ENCODE measurements around the gene FNBP1. TPM values are rescaled to one million over a fixed set of nuclear protein-coding genes. Genes with fewer than 3 reads are reported as not detected.

The FNBP1 gene
- 10 to 100 TPM; 76.6 to 89.2 TPM for total RNA-seq
- 37.9 TPM for polyA plus RNA-seq (ENCODE audit: insufficient read depth, low read depth, low replicate concordance)
- long read RNA-seq, donor 1, full-length matches to known transcripts: 2 of 2 reads
- long read RNA-seq, donor 1, partial matches to known transcripts: 0 of 2 reads
- long read RNA-seq, donor 1, other reads (novel, unspliced or antisense): 0 of 2 reads
- long read RNA-seq, donor 2, full-length matches to known transcripts: 1 of 1 reads
- long read RNA-seq, donor 2, partial matches to known transcripts: 0 of 1 reads
- long read RNA-seq, donor 2, other reads (novel, unspliced or antisense): 0 of 1 reads

GRCh38 chr9:130042885-130043653 is at the start of gene FNBP1:
FNBP1 (minus strand) TSS chr9:130043189; CDS start chr9:130042975, 214 bp downstream.
- peaks cover 17% of the 10 kb centered on the region for H3K4me1 ChIP-seq
- peak; percentile 86 for DNase-seq
- TF ChIP-seq CTCF (IDR thresholded peaks at IDR 0.05) (no peak), POLR2A (IDR thresholded peaks at IDR 0.05) (peak; percentile 47)
- H3K9me3 ChIP-seq: no peaks in the 10 kb centered on the region
- no peaks in the 10 kb centered on the region for H3K36me3 ChIP-seq (ENCODE audit: low read depth, missing control alignments)
- no peaks in the 10 kb centered on the region for H3K27me3 ChIP-seq
- intact Hi-C loops (cut with DNase I; ENCODE audit: low total_unique reads): loop anchor here (5.0 kb wide), 1 partner anchor 156 kb away; no protein-coding TSS in a partner anchor
- peak within 1 kb of the TSS; percentile 86 to 98 for H3K4me3 ChIP-seq
- peak within 1 kb of the TSS; percentile 95 to 97 for H3K27ac ChIP-seq
- 3% methylated on average over 24 of the region's 92 CpGs; no CpG with 5 or more reads in 1 of the 2 donors for WGBS, 2 donors

GRCh38 chr9:130090915-130091314 is 47.9 kb upstream of the FNBP1 start:
- Histone ChIP-seq H3K27me3 (no peaks in the 10 kb centered on the region), H3K27ac (no peak overlapping the region), H3K36me3 (ENCODE audit: low read depth, missing control alignments) (no peaks in the 10 kb centered on the region), H3K9me3 (no peaks in the 10 kb centered on the region), H3K4me1 (no peaks in the 10 kb centered on the region), H3K4me3 (no peak overlapping the region)
- intact Hi-C loops (cut with DNase I; ENCODE audit: low total_unique reads): no loop called here
- DNase-seq: no peak
- no peak for TF ChIP-seq CTCF (IDR thresholded peaks at IDR 0.05)
- WGBS, 2 donors: 69 to 76% methylated on average over 3 of the region's 3 CpGs

GRCh38 chr9:130089141-130089540 is 46.2 kb upstream of the FNBP1 start:
- H3K36me3 ChIP-seq (ENCODE audit: low read depth, missing control alignments): no peaks in the 10 kb centered on the region
- 95 to 97% methylated on average over 12 of the region's 12 CpGs for WGBS, 2 donors
- H3K4me1 ChIP-seq: no peaks in the 10 kb centered on the region
- TF ChIP-seq POLR2A (IDR thresholded peaks at IDR 0.05) (no peak), CTCF (IDR thresholded peaks at IDR 0.05) (no peak)
- no peak overlapping the region for H3K4me3 ChIP-seq
- no peak for DNase-seq
- no peaks in the 10 kb centered on the region for H3K27me3 ChIP-seq
- no peaks in the 10 kb centered on the region for H3K9me3 ChIP-seq
- H3K27ac ChIP-seq: no peak overlapping the region
- intact Hi-C loops (cut with DNase I; ENCODE audit: low total_unique reads): no loop called here

- H3K27ac ChIP-seq: no peak overlapping the region
- H3K27me3 ChIP-seq: no peaks in the 10 kb centered on the region
- no peak overlapping the region for H3K4me3 ChIP-seq
- intact Hi-C loops (cut with DNase I; ENCODE audit: low total_unique reads): no loop called here
- H3K4me1 ChIP-seq: no peaks in the 10 kb centered on the region
- peak; percentile 37 for DNase-seq
- 67 to 88% methylated on average over 6 of the region's 6 CpGs for WGBS, 2 donors
- H3K9me3 ChIP-seq: no peaks in the 10 kb centered on the region
- TF ChIP-seq POLR2A (IDR thresholded peaks at IDR 0.05): no peak
- no peak for TF ChIP-seq CTCF (IDR thresholded peaks at IDR 0.05)
- no peaks in the 10 kb centered on the region for H3K36me3 ChIP-seq (ENCODE audit: low read depth, missing control alignments)
Measured at GRCh38 chr9:130088051-130088450, 45.1 kb upstream of the FNBP1 start.
